Left hindlimb (tissue), 1 donor: ENCODE data around the gene PCLO.
"Not testable (repeated sequence)": the region's sequence is repeated elsewhere in the genome, so short reads cannot be mapped to it uniquely, and the experiment has no call there.

ENCODE experiments used
- DNase-seq: peaks from one replicate; pipeline ENCODE4 v3.0.0-alpha.2; 2018

Gene PCLO

GRCh38 chr7:82959528-82959927 is 203.2 kb downstream of the PCLO start:
- DNase-seq = no peak

- no peak for DNase-seq
Measured at GRCh38 chr7:82957521-82957920, 205.2 kb downstream of the PCLO start.

DNA sequence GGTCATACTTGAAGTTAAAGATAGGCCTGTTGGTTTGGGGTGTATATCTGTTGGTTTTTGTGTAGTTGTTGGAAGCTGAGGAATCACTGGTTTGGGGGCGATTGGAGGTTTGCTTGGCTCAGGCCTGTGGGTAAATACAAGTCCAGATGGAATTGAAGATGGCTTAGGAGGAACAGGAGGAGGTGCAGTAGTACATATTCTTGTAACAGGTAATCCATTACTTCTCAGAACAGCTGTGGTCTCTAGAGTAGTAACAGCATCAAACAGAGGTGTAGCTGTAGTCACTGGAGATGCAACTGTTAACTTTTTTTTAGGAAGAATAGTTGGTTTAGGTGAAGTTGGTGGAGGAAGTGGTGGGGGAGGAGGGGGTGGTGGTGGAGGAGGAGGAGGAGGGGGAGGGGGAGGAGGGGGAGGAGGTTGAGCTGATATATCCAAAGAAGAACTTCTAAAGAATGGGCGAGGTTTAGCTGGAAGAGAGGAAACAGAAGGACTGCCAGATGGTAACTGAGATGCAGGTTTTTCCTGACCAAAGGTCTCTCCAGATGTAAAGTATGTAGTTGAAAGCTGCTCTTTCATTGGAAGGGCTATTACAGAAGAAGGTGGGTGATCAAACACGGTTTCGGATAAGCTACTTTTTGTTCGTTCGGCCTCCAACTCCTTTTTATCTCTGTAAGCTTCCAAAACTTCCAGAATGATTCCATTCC is 209.2 kb downstream of the PCLO start:
- DNase-seq = no peak

DNA sequence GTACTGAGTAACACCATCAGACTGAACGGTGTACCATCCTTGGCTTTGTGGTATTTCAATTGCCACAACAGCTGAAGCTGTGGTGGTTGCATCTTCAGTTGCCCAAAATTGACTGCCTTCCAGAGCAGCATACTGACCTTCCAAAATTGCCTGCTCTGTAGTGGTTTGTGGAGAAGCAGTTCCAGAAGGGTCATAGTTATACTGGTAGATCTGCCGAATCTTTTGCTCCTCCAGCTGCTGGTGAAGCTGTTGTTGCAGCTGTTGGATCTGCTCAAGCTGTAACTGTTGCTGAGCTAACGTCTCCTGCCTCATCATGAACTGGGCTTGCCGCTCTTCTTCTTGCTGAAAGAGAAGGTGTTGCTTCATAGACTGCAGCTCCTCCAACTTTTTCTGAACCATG is 212.2 kb downstream of the PCLO start:
- DNase-seq = peak; percentile 24

GRCh38 chr7:82945480-82945879 is 217.2 kb downstream of the PCLO start:
- DNase-seq = no peak

DNA sequence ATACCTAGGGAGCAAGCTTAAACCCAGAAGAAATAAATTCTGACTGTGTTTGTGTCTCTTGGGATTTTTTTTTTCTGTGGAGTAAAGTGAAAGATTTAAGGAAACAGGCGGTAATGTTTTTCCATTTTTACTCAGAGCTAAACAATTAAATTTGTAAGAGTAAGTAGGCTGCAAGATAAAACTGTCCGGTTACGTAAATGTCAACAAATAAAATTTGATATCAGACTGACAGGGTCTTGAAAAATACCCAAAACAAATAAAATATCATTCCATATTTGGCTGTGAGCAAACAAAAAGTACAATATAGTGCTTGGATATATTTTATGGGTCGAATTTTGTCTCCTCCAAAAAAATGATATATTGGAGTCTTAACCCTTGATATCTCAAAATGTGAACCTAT is 217.6 kb downstream of the PCLO start:
- DNase-seq = no peak

DNA sequence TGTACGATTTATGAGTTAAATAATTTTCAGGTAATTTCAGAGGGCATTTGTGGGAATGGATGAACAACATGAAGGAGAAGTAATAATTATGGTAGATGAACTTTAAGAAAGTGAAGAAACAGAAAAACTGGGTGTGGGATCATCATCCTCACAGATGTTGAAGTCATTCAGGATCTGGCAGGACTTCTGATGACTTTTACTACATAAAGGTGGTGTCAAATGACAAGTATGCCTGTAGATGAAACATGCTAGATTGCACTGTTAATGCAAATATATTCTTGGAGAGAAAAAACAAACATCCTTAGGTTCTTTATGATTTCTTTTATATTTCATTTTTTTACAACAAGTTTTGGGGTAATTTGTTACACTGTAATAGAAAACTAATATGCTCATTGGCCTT is 230.2 kb downstream of the PCLO start:
- DNase-seq = no peak

DNA sequence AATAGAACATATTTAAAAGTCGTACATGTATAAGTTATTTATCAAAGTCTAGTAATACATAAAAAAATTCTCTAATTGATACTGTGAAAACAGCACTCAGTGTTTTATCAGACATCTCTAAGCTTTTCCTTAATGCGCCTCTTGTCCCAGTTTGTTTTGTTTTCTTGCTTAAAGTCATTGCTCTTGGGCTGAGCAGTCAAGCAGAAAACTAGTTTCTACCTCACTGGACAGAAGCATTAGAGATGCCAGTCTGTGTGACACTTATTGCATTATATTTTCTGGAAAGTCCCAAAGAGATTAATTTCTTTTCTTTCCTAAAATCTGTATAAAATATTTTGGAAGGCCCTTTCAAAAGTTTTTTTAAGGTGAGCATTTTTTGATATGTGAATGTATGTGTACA is 236.2 kb downstream of the PCLO start:
- DNase-seq = no peak

GRCh38 chr7:82925331-82925730 is 237.4 kb downstream of the PCLO start:
- DNase-seq = no peak

DNA sequence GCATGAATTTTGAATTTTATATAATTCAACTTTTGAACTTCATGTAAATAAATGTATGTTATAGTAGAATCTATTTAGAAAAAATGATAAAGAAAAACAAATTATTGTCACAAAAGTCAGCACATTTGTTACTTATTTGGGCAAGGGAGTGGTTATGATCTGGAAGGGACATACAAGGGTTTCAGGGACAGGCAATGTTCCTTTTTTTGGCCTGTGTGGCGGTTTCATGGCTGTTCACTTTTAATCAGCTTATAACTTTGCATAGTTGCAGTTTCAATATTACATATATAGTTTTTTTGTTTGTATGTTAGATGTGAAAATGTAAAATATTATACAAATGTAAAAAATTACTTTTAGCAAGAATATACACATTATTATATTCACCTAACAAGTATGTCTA is 256.2 kb downstream of the PCLO start:
- no peak for DNase-seq

GRCh38 chr7:82904871-82905270 is 257.8 kb downstream of the PCLO start:
- DNase-seq = no peak

GRCh38 chr7:82901098-82901497 is 261.6 kb downstream of the PCLO start:
- not testable (repeated sequence) for DNase-seq

GRCh38 chr7:82897500-82897899 is 265.2 kb downstream of the PCLO start:
- DNase-seq = no peak

DNA sequence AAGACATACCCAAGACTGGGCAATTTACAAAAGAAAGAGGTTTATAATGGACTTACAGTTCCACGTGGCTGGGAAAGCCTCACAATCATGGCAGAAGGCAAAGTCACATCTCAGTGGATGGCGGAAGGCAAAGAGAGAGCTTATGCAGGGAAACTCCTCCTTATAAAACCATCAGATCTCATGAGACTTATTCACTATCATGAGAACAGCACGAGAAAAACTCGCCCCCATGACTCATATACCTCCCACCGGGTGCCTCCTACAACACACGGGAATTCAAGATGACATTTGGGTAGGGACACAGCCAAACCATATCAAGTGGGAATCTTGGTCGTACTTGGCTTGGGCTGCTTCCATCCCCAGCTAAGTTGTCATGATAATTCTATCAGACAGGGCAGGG is 268.3 kb downstream of the PCLO start:
- DNase-seq = not testable (repeated sequence)

DNA sequence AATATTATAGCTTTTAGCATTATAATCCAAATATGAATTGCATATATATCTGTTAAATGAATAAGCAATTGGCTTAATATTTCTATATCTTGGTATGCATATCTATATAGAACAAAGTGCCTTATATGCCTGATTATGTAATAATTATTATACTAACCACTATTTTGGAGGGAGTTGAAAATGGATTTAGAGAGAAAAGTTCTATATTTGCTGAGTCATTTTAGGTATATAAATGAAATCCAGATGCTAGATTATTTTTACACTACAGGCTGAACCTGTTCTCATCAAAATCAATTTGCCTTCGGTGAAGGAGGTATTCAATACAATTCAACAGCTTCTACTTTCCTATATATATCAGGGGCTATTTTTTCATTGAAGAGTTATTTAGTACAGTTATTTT is 276.4 kb downstream of the PCLO start:
- no peak for DNase-seq

DNA sequence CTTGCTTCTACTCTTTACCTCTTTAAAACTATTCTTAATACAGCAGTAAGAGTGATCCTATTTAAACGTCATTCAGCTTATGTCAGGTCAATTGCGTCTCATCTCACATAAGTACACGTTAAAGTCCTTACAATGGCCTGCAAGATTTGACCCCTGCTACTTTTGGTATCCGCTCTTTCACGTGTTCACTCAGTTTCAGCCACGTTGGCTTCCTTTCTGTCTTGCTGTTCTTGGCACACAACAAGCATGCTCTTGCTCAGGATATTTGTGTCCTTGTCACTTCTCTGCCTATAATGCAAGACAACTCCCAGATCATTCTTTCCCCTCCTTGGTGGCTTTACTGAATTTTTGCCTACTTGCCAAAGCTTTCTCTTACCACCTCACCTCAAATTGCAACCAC is 296.8 kb downstream of the PCLO start:
- DNase-seq = no peak

- no peak for DNase-seq
Measured at GRCh38 chr7:82859106-82859850, 303.4 kb downstream of the PCLO start.

- DNase-seq = no peak
Measured at GRCh38 chr7:82851121-82851520, 311.6 kb downstream of the PCLO start.

DNA sequence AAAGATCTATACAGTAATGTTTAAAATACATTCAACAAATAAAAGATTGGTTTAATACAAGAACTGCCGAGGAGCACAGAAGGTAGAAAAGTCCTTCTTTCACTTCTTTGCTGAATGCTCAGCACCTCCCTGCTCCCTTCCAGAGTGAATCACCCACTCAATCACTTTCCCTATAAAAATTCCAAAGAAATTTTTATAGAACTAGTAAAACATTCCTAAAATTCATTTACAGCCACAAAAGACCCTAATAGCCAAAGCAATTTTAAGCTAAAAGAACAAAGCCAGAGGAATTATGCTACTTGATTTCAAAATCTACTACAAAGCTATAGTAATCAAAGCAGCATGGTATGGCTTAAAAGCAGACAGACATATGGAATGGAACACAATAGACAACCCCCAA is 320.9 kb downstream of the PCLO start:
- no peak for DNase-seq

- no peak for DNase-seq
Measured at GRCh38 chr7:82840061-82840460, 322.6 kb downstream of the PCLO start.

DNA sequence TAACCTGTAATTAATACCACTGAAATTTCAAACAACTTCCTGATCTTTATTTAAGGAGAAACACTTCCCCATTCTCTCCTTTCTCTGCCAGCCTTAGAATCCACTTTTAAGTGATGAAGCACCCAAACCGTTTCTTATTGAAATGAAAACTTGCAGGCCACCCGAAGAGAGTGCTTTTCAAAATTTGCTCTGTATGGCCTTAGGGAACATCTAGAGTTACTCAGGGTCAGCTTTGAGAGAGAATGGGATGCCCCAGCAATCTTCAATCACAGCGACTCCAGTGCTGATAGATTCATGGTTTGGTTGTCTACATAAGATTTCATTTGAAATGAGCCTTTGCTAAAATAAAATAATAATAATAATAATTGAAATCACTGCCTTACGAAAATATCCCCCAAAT is 323.1 kb downstream of the PCLO start:
- DNase-seq = no peak

DNA sequence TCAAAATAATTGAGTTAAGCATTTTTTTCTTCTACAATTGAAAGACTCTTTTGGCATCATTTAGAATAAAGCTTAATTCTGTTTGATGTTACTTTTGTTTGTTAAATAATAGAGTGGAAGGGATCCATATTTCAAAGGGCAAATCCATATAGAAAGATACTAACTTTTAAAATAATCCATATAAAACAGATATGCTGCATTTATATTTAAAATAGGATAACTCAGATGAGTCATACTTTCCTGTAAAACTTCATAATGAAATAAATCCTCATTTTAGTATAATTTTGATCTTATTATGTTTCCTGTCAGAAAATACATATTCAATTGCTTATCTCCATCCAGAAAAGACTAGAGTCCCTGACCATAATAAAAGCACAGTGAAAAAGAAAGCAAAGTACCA is 323.6 kb downstream of the PCLO start:
- no peak for DNase-seq

GRCh38 chr7:82838314-82838713 is 324.4 kb downstream of the PCLO start:
- DNase-seq = no peak

DNA sequence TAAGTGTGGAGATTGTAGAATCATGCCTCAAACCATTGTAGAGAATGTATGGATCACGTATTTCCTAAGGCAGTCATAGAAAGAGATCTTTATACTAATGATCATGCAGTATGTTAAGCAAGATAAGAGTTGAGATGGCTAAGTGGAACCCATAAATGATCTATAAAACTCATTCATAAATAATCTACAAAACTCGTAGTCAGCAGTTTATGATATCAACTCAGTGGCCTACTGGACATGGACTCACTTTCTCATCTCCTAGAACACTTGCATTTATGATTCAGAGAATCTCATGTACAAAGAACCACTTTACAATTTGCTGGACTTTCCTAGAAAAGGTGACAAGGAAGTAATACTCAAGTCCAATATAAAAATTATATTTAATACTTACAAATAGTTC is 339.6 kb downstream of the PCLO start:
- no peak for DNase-seq

DNA sequence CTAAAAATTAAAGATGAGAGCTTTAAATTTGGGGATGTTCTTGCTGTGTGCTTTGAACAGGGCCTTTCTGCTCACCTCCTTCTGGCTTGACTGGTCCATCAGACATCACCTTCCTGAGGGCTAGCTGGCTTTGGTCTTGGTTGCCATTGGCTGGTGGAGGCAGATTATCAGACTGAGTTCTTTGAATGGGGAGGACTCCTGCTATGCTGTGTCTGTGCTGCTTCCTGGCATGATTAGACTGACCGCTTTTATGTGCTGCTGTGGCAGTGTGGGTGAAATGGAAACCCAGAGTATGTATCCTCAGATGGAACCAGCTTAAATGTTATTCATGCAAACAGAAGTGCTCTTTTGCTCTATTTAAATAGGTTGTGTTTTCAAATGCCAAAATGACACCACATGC is 341.6 kb downstream of the PCLO start:
- DNase-seq = no peak
